ENCODE data around the gene SLC39A9.

GRCh38 chr14:69428289-69428998 is 30.0 kb downstream of the SLC39A9 start:
- no peak for TF ChIP-seq ZNF664 (tag by site-specific recombination; IDR thresholded peaks at IDR 0.05)
- no peak for TF ChIP-seq ATF2 (tag by site-specific recombination; IDR thresholded peaks at IDR 0.05; ENCODE audit: low read depth)
- TF ChIP-seq CTCF (tag by site-specific recombination; IDR thresholded peaks at IDR 0.05), result no peak
- no peak for TF ChIP-seq ZNF830 (tag by site-specific recombination; IDR thresholded peaks at IDR 0.05; ENCODE audit: low read depth)
- TF ChIP-seq SETDB1 (IDR thresholded peaks at IDR 0.05; ENCODE audit: insufficient read length, low read length), result no peak
- no peak for TF ChIP-seq MYNN (tag by site-specific recombination; IDR thresholded peaks at IDR 0.05; ENCODE audit: borderline replicate concordance)
- TF ChIP-seq ZNF140 (tag by site-specific recombination; IDR thresholded peaks at IDR 0.05), result no peak
- TF ChIP-seq ZNF24 (tag by site-specific recombination; IDR thresholded peaks at IDR 0.05), result no peak
- no peak for TF ChIP-seq ZBTB10 (tag by site-specific recombination; IDR thresholded peaks at IDR 0.05)
- no peak for TF ChIP-seq PATZ1 (tag by site-specific recombination; IDR thresholded peaks at IDR 0.05)
- no peak for TF ChIP-seq HOXA7 (CRISPR knock-in tag; IDR thresholded peaks at IDR 0.05; ENCODE audit: borderline replicate concordance)
- no peak for TF ChIP-seq ZNF639 (tag by site-specific recombination; IDR thresholded peaks at IDR 0.05)

Data from HEK293 (cell line).